Stimulated activated CD8-positive, alpha-beta memory T cell treated with anti-CD3 and anti-CD28 coated beads, Interleukin-4, amount 100 ng/mL, for 48 hours (primary cell): Measurements from ENCODE around the gene JAZF1.
"Not testable (repeated sequence)": the region's sequence is repeated elsewhere in the genome, so short reads cannot be mapped to it uniquely, and the experiment has no call there.

ENCODE experiments used
- DNase-seq: peaks from one replicate; pipeline ENCODE4 v3.0.0-alpha.2; 2020

The JAZF1 gene

GRCh38 chr7:27856703-27857485 is 323.7 kb downstream of the JAZF1 start:
- DNase-seq: not testable (repeated sequence)

GRCh38 chr7:27850531-27850930 is 330.1 kb downstream of the JAZF1 start:
- DNase-seq: no peak

GRCh38 chr7:27846388-27846787 is 334.2 kb downstream of the JAZF1 start:
- no peak for DNase-seq

DNA sequence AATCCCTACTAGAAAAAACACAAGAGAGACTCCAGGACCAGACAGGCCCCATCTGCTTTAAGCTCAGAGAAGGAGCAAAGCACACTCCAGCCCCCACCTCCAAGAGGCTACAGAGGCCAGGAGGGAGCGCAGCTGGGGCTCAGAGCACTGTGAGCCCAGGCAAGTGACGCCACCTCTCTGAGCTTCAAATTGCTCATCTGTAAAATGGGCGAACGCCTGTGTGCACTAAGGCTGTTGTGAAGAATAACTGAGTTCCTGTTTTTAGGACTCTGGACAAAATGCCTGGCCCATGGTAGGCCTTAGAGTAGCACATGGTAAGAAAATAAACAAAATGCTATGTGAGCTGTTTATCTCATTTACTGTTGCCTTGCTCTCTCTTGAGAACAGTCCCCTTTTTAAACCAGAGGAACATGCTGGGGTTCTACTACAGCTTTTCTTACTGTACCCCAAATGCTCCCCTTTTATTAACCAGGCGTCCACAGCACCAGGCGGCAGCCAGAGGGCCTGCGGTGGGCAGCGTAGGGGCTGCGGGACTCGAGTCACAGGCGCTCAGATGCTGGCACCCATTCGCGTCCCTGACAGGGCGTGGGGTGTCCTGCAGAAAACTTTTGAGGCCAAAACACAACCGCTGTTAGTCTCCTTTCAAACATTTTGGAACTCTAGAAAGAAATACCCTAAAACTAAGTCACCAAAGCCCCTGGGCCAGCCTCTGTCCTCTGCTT is 336.9 kb downstream of the JAZF1 start:
- DNase-seq: no peak

DNA sequence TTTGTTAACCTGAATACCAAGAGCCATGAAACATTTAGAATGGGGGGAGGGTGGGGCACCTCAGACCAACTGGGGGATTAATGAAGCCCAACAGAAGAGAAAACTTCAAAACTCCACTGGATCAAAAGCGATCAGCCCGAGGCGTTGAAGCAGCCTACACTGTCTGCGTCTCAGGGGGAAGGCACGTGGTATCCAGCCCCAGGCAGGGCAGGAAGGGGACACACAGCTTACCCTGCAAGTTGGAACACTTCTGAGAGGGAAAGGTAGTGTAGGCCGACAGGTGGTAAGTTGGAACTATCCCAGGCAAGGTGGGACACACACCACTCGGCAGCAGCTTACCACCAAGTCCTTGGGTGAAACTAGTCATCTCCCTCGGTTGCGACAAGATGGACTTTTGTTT is 337.7 kb downstream of the JAZF1 start:
- DNase-seq: no peak

DNA sequence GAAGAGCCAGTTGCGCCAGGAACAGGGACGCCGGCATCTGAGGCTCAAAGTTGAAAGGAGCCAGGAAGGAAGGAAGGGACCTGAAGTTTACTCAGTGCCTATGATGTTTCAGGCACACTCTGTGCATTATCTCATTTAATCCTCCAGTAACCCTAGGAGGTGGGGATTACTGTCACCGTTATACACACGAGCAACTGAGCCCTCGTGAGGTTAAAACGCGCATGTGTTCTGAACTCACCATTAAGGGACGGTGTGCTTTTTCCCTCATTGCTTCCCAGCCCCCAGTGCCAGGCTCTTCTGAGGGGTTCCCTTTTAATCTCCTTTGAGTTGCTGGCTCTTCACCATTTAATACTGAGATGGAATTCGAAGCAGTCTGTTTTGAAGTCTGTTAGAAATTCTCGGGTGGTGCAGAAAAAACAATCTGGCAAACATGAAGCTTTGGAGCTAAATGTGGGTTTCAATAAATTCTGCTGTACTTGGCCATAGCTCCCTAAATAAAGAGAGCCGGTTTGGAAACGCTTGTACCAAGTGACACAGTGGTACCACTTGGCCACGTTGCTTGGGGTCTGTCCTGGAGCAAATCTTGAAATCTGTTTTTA is 338.4 kb downstream of the JAZF1 start:
- DNase-seq: no peak

DNA sequence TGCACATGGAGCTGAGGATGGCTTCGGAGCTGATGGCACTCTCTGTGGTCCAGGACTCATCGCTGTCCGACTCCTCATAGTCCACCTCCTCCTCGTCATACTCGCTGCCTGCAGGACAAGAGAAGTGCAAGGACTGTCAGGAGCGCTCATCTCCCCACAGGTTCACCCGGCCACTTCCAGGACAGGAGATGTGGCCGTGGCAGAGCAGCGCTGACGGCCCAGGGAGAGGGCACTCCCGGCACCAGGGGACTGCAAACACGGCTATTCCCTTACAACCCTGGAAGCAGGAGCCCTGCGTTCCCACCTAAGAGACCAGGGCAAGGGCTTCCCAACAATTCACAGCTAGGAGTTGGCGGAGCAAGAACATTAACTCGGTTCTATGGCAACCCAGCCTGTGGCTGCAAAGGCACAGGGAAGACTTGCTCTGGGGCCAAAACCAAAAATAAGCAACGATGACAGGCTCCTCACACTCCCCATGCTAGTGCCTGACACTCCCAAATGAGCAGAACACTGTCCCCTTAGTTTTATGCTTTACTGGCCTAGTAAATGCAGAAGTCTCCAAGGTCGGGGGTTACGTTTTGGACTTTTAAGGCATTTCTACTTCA is 339.7 kb downstream of the JAZF1 start:
- no peak for DNase-seq

DNA sequence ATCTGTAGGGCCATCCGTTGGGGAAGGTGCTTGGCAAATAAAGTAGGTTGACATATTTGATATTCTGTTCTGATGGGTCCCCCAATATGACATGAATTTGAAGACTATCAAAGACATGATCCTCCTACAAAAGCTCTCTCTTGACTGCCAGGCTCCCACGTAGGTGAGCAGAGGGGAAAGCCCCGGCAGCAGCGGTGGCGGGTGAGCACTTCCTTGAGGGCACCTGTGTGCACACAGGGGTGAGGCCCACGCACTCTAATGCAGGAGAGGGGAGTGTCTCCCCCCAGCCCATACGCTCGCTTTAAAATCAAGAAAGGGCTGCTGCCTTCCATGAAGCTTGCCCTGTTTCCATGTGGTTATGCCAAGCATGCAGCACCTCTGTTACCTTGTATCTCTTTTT is 340.3 kb downstream of the JAZF1 start:
- peak; percentile 42 for DNase-seq

DNA sequence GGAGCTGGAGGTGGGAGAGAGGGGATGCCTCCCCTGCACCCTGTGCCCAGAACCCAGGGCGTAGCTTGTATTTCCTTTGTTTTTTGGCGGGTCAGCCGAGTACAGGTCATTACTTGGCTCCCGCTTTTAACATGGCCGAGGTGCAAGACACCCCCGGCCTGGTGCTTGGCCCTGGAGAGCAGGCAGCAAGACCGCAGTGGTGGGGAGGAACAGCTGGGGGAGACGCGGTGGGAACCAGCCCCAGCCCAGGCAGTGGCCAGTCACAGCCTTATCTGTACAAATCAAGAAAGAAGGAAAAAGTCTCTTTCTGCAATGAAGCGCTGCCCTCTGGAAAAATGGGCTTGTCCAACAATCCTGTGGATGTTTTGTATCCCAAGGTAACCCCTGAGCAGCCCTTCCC is 341.5 kb downstream of the JAZF1 start:
- no peak for DNase-seq

DNA sequence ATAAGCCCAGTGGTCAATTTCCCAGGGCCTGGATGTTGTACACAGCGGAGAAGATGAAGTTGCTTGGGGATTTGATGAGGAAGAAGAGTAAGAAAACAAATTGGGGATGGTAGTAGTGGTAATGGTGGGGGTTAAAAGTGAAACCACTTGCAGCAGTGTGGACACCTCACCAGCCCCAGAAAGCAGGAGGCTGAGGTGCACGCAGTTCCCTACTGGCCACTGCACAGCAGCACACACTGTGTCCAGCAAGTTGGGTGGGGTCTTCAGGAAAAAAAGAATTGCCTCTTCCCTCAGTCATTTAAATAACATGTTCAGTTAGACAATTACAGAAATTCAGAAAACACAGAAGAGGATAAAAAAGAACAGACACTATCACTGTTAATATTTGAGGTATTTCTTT is 344.1 kb downstream of the JAZF1 start:
- no peak for DNase-seq

DNA sequence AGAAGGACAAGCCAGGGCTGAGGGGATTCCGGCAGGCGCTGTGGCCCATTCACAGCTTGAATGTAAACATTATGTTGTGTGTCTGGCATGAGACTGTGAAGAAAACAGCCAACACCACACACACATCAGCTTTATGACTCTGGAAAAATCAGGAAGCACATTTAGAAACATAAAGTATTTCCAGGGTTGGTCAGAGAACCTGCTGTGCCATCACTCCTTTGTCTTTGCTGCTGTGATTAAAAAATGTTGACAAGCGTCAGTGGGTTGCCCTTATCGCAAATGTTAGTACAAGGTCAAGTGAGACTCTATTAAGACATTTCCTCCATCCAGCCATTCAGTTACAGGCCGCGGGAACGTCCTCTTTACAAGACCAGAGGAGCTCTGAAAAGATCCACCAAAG is 345.2 kb downstream of the JAZF1 start:
- no peak for DNase-seq

- DNase-seq: no peak
Measured at GRCh38 chr7:27834179-27834921, 346.2 kb downstream of the JAZF1 start.

DNA sequence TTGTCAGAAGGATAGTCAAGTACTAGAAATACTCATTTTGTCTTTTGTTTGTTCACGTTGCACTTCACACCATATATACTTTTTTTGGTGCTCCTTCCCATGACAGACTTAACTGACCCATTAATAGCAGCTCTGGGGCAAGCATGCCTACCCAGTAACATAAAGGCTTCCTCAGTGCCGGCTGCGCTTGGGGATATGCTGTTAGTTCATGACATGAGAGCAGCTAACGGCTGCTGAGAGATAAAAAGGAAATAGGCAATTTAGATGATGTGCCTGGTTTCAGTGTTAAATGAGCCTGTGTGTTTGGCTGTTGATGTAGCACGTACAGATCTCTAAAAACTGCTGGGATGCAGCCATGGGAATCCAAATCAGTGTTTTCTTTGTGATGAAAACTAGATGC is 354.2 kb downstream of the JAZF1 start:
- no peak for DNase-seq

- DNase-seq: no peak
Measured at GRCh38 chr7:27825891-27826290, 354.7 kb downstream of the JAZF1 start.

GRCh38 chr7:27822245-27822644 is 358.4 kb downstream of the JAZF1 start:
- DNase-seq: no peak

- no peak for DNase-seq
Measured at GRCh38 chr7:27812706-27813105, 367.9 kb downstream of the JAZF1 start.

DNA sequence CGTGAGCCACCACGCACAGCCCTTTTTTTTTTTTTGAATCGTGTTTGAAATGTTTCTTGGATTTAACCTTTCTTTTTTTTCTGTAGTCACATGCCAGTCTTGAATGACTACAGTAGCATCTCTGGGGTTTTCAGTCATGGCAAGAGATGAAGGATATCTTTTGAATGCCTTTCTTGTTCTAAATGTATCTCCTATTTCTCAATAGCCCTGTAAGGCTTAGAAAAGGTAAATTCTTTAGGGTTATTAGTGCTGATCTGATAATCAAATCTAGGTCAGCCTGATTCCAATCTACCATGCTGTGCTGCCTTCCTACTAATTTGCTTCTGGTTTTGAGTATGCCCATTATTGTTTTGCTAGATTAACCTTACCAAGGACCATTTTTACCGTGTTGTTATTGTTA is 370.4 kb downstream of the JAZF1 start:
- DNase-seq: no peak

- DNase-seq: no peak
Measured at GRCh38 chr7:27808626-27809025, 372.0 kb downstream of the JAZF1 start.

DNA sequence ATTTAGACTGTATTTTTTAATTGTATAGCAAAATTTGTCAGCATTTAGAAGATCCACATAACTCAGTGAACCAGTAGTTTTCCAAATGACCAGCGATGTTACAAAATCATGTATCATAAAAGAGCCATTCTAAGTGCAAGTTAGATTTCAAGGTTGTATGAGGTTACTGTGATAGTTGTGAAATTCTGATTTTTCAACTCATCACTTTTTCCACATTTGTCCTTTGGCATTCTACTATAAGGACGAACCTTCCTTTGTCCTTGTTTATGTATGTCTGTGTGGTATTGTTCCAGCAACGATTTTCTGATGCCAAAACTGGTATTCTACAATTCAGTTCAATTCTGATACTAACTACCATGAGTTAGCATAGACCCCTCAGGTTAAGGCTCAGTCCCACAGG is 376.5 kb downstream of the JAZF1 start:
- no peak for DNase-seq

GRCh38 chr7:27802999-27803398 is 377.6 kb downstream of the JAZF1 start:
- no peak for DNase-seq

- no peak for DNase-seq
Measured at GRCh38 chr7:27799212-27799611, 381.4 kb downstream of the JAZF1 start.

- DNase-seq: no peak
Measured at GRCh38 chr7:27795977-27796376, 384.6 kb downstream of the JAZF1 start.

DNA sequence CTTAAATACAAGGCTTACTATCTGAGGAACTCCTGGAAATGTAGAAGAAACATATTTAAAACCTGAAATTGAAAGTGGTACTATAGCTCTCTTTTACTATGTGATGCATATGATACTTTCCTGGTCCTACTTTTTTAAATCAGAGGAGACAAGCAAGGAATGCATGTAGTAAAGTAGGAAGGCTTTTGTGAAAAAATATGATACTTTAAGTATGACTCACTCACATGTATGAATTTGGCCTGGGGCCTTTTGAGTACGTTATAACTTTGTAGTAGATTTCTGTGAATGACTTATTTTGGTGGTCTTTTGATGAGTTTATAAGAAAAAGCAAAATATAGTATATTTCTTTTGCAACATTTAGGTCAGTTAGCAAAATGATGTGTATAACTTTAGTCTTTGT is 386.8 kb downstream of the JAZF1 start:
- no peak for DNase-seq
